Measurements from ENCODE around the gene LACC1.

DNA sequence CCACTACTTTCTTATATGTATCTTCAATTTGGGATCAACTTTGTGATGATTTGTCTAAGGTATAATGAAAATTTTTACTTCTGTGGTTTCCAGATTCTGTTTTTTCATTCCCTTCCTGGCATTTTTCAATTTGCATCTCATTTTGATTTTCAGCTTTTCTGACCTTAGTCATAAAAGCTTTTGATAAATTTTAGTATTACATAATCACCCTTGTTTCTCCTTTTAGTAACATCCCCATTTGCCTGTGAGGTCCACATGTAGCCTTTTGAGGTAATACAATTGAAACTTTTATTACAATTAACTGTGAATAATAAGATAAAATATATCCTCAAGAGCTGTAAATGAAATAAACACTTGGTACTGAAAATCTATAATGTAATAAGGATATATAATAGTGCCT is 31.2 kb downstream of the LACC1 start:
- TF ChIP-seq CTCF (IDR thresholded peaks at IDR 0.05): no peak
- TF ChIP-seq EZH2 (IDR thresholded peaks at IDR 0.05): no peak

Measured in neural progenitor cell (in vitro differentiated cells).